Measurements from ENCODE around the gene WDR11. TPM values are rescaled to one million over a fixed set of nuclear protein-coding genes. Genes with fewer than 3 reads are reported as not detected.

The WDR11 gene
- total RNA-seq, 1 donor from 2014 or later, result 61.2 TPM

- no peaks in the 10 kb centered on the region for H3K27me3 Mint-ChIP-seq (ENCODE audit: unreplicated experiment)
- no peak for DNase-seq (ENCODE audit: low spot score)
- H3K9me3 Mint-ChIP-seq (ENCODE audit: unreplicated experiment), result no peaks in the 10 kb centered on the region
- no peak overlapping the region for H3K4me3 Mint-ChIP-seq (ENCODE audit: unreplicated experiment)
- TF ChIP-seq, protein P1, sequence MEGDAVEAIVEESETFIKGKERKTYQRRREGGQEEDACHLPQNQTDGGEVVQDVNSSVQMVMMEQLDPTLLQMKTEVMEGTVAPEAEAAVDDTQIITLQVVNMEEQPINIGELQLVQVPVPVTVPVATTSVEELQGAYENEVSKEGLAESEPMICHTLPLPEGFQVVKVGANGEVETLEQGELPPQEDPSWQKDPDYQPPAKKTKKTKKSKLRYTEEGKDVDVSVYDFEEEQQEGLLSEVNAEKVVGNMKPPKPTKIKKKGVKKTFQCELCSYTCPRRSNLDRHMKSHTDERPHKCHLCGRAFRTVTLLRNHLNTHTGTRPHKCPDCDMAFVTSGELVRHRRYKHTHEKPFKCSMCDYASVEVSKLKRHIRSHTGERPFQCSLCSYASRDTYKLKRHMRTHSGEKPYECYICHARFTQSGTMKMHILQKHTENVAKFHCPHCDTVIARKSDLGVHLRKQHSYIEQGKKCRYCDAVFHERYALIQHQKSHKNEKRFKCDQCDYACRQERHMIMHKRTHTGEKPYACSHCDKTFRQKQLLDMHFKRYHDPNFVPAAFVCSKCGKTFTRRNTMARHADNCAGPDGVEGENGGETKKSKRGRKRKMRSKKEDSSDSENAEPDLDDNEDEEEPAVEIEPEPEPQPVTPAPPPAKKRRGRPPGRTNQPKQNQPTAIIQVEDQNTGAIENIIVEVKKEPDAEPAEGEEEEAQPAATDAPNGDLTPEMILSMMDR (IDR thresholded peaks at IDR 0.05; ENCODE audit: unreplicated experiment), result no peak
- no peak overlapping the region for H3K27ac Mint-ChIP-seq (ENCODE audit: unreplicated experiment)
- no peaks in the 10 kb centered on the region for H3K36me3 Mint-ChIP-seq (ENCODE audit: low read depth, unreplicated experiment)
- peaks cover 6% of the 10 kb centered on the region for H3K4me1 Mint-ChIP-seq (ENCODE audit: unreplicated experiment)
Observed at GRCh38 chr10:120806081-120806480, 45.1 kb upstream of the WDR11 start.

DNA sequence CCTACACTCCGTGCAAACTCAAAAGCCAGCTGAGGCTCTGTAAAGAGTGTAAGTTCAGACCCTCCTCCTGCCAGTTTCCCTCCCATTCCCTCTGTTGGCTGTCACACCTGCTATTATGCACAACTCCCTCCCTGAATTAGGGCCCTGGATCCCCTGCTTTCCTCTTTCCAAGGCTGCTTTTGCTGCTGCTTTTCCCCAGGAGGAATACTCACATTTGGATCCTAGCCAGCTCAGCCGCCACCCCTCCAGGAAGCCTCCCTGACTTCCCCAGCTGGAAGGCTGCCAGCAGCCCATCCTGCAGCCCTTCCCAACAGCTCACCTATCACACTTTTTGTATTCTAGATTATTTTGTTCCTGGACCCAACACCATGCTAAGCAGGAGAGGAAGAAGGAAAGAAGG is 40.9 kb upstream of the WDR11 start:
- Mint-ChIP-seq H3K27me3 (ENCODE audit: unreplicated experiment) (no peaks in the 10 kb centered on the region), H3K4me3 (ENCODE audit: unreplicated experiment) (no peak overlapping the region), H3K9me3 (ENCODE audit: unreplicated experiment) (no peaks in the 10 kb centered on the region), H3K27ac (ENCODE audit: unreplicated experiment) (no peak overlapping the region), H3K36me3 (ENCODE audit: low read depth, unreplicated experiment) (no peaks in the 10 kb centered on the region), H3K4me1 (ENCODE audit: unreplicated experiment) (peaks cover 8% of the 10 kb centered on the region)
- TF ChIP-seq, protein P1 (IDR thresholded peaks at IDR 0.05; ENCODE audit: unreplicated experiment), result no peak
- DNase-seq (ENCODE audit: low spot score), result peak; percentile 17

DNA sequence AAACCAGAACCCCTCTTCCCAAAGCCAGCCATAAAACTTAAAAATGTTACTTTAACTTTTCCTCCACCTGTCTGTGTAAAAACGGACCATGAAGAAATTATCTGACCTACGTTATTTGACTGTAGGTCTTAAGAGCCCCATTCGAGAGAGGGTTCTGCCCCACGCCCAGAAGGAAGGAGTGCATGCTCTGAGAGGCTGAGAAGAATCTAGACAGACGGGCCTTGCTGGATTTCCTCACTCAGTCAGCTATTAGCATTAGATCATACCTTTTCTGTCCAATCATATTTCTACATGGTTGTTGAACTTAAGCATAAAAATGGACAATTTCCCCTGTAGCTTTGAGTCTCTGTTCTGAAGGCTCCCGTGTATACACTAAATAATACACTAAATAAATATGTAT is 38.1 kb upstream of the WDR11 start:
- Mint-ChIP-seq H3K36me3 (ENCODE audit: low read depth, unreplicated experiment) (no peaks in the 10 kb centered on the region), H3K4me3 (ENCODE audit: unreplicated experiment) (no peak overlapping the region), H3K9me3 (ENCODE audit: unreplicated experiment) (no peaks in the 10 kb centered on the region), H3K4me1 (ENCODE audit: unreplicated experiment) (peaks cover 8% of the 10 kb centered on the region), H3K27me3 (ENCODE audit: unreplicated experiment) (peaks cover 2% of the 10 kb centered on the region), H3K27ac (ENCODE audit: unreplicated experiment) (no peak overlapping the region)
- TF ChIP-seq, protein P1 (IDR thresholded peaks at IDR 0.05; ENCODE audit: unreplicated experiment), result no peak
- DNase-seq (ENCODE audit: low spot score), result no peak

- Mint-ChIP-seq H3K27ac (ENCODE audit: unreplicated experiment) (no peak overlapping the region), H3K27me3 (ENCODE audit: unreplicated experiment) (peaks cover 2% of the 10 kb centered on the region), H3K4me3 (ENCODE audit: unreplicated experiment) (no peak overlapping the region), H3K36me3 (ENCODE audit: low read depth, unreplicated experiment) (no peaks in the 10 kb centered on the region), H3K4me1 (ENCODE audit: unreplicated experiment) (no peaks in the 10 kb centered on the region), H3K9me3 (ENCODE audit: unreplicated experiment) (no peaks in the 10 kb centered on the region)
- TF ChIP-seq, protein P1 (IDR thresholded peaks at IDR 0.05; ENCODE audit: unreplicated experiment), result no peak
- no peak for DNase-seq (ENCODE audit: low spot score)
Observed at GRCh38 chr10:120818301-120818700, 32.9 kb upstream of the WDR11 start.

DNA sequence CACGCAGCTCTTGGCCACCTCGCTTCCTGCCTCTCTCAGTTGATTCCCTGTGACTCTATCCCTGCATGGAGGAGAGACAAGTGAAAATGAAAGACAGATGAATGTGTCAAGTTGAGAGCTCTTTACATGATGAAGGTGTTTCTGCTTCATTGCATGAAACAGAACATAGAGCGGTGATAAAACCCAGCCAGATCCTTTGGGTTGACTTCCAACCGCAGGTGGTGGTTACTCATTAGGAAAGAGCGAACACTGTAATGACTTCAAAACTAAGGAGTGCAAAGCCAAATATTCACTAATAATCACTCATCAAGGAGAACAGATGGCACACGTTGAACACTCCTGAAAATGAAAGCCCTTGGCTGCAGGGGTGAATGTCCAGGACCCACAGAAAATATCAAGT is 31.8 kb upstream of the WDR11 start:
- no peak for DNase-seq (ENCODE audit: low spot score)
- Mint-ChIP-seq H3K27ac (ENCODE audit: unreplicated experiment) (no peak overlapping the region), H3K4me1 (ENCODE audit: unreplicated experiment) (no peaks in the 10 kb centered on the region), H3K27me3 (ENCODE audit: unreplicated experiment) (peaks cover 2% of the 10 kb centered on the region), H3K4me3 (ENCODE audit: unreplicated experiment) (no peak overlapping the region), H3K9me3 (ENCODE audit: unreplicated experiment) (no peaks in the 10 kb centered on the region), H3K36me3 (ENCODE audit: low read depth, unreplicated experiment) (no peaks in the 10 kb centered on the region)
- TF ChIP-seq, protein P1 (IDR thresholded peaks at IDR 0.05; ENCODE audit: unreplicated experiment), result no peak
